GM10266 (cell line): ENCODE data around the gene XBP1.

Source experiments
- DNase-seq: peaks from one replicate; pipeline ENCODE4 v3.0.0; 2012; ENCODE audit errors: extremely low spot score
- TF ChIP-seq, protein P1 (sequence below): IDR thresholded peaks from 2 replicates; pipeline ENCODE4 v1.5.1; 2012; ENCODE audit warnings: mild to moderate bottlenecking, low read depth; ENCODE audit not compliant: control insufficient read depth, insufficient read depth; ENCODE audit errors: missing control alignments

Gene XBP1

DNA sequence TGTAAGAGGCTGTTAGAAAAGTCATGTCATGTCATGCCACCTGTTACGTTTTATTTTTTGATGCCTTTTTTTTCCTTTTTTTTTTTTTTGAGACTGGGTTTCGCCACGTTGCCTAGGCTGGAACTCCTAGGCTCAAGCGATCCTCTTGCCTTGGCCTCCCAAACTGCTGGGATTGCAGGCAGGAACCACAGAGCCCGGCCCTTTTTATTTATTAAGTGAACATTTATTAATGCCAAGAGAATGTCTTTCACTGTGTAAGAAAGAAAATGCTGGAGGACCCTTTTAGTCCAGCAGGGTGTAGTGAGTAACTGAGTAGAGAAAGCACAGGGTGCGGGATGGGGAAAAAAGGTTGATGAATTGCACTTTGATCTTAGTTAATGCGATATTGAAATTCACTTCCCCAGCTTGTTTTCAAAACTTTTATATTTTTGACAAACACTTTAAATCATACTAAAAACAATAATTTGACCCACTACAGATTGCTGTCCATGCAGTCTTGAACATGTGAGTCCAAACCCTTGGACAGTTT, 2.3 kb upstream of the XBP1 start:
- TF ChIP-seq, protein P1, sequence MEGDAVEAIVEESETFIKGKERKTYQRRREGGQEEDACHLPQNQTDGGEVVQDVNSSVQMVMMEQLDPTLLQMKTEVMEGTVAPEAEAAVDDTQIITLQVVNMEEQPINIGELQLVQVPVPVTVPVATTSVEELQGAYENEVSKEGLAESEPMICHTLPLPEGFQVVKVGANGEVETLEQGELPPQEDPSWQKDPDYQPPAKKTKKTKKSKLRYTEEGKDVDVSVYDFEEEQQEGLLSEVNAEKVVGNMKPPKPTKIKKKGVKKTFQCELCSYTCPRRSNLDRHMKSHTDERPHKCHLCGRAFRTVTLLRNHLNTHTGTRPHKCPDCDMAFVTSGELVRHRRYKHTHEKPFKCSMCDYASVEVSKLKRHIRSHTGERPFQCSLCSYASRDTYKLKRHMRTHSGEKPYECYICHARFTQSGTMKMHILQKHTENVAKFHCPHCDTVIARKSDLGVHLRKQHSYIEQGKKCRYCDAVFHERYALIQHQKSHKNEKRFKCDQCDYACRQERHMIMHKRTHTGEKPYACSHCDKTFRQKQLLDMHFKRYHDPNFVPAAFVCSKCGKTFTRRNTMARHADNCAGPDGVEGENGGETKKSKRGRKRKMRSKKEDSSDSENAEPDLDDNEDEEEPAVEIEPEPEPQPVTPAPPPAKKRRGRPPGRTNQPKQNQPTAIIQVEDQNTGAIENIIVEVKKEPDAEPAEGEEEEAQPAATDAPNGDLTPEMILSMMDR: no peak
- no peak for DNase-seq

DNA sequence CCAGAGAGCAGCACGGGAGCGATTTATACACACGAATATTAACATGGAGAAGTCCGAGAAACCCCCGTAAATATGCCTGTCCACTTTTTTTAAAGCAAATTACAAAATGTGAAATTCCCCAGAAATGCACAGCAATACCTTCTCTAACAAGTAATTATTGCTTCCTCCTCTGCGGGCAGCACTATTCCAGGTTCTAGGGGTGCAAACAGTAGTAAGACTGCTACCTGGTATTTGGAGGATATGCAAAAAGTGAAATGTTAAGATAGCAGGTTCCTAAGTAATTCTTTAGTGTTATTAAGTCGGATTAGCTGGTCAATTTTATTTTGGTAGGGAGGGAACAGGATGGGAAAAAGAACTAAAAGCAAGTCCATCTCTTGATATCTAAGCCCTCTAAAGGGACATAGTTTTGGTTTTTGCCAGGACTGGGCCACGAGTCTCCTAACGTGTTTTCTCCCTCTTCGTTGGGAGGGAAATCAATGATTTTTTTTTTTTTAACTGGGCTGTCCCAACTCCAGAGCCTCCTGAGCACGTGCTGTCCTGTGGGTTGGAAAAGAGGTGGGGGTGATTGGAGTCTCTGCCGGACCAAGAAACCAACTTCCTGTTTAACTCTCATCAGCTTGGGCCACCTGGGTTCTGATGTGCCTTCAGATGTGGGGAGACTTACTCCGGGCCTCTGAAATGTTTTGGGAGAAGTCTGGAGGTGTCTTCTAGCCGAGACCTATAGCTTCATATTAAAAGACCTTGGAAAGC, 1.7 kb upstream of the XBP1 start:
- no peak for DNase-seq

DNA sequence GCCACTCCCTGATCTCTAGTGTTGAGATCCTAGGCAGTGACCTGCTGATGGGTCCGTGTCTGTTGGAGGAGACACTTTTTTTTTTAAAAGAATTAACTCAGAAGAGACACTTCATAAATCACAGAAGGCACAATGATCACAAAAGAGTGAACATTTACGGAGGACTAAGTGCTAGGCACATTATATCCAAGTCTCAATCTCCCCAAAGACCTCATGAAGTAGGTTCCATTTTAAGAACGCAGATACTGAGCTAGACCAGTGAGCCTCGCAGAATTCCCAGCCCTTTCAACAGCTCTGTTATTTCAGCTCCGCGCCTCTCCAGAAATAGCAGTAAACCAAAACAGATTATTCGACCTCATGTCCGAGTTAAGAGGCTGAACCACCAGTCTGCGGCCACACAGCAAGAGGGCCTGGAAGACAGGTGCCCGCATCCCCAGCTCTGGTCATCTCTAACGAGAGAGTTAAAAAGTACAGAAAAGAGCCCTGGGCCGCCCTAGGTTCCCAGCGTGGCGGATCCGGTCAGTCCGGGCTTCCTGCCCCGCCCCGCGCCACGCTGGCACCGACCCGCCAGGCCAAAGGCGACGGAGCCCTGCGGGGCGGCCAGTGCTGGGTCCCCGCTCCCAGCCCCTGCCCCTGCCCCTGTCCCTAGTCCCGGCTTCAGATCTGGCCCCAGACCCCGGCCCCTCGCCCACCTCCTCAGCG, 612 bp downstream of the XBP1 start:
- DNase-seq: peak; percentile 56
- TF ChIP-seq, protein P1: no peak

More for the DNA sequence above, 1.7 kb upstream of the XBP1 start:
- TF ChIP-seq, protein P1: no peak

DNA sequence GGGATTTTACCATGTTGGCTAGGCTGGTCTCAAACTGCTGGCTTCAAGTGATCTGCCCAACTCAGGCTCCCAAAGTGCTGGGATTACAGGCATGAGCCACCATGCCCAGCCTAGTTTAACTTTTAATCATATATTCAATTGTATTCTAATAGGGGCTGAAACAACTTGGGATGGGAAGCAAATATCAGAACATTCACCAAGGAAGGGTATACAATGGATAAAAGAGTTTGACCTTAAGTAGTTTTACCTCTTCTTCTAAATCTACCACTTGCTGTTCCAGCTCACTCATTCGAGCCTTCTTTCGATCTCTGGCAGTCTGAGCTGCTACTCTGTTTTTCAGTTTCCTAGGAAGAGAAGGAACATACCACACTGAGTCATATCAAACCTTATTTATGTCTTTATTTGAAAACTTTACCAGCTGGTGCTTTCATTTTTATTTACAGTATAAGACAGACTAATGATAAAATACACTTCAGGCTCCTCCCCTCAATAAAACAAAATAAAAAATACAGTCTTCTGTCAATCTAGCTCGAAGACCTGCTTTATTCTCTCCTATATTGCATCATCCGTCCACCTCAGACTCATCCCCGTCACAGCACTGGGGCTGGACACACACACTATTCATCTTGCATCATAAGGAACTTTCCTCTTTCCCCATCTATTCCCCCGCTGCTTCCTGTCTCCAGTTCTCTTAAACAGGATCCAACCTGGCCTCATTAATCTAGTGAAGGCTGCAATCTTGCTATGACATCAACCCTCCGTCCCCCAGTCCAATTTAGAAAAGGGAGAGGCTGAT, 1.4 kb downstream of the XBP1 start:
- peak; percentile 58 for DNase-seq
- TF ChIP-seq, protein P1: no peak

DNA sequence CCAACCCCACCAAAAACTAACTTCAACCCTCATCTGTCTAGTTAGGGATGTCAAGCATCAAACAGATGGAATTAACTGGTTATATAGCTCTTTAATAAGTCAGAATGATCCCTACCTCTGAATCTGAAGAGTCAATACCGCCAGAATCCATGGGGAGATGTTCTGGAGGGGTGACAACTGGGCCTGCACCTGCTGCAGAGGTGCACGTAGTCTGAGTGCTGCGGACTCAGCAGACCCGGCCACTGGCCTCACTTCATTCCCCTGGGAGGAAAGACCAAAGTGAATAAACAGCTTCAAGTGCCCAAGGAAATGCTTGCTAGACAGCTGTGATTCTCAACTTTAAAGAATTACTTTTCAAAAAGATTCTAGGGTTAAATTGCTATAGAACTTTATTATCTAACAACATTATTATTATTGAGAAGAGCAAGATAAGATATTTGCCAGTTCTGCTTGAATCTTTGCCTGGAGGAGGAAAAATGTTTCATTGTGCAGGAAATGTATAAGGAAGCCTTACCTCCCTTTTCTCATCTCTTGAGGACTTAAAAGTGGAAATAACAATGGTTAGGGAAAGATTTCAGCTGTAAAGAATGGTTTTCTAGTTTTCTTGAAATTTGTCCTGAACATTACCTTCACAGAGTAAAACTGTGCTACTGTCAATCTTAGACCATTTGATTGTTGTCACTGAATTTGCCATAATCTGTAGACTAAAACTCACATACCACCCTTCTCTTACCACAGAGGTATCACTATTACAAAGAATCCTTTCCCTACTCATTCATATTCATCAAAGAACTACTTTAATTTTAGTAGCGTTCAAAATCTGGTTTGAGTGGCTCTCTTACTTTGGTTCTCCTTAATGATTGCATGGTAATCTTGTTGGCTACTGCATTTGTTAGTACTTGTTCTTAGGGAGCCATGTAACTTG, 4.2 kb downstream of the XBP1 start:
- TF ChIP-seq, protein P1: no peak
- no peak for DNase-seq

DNA sequence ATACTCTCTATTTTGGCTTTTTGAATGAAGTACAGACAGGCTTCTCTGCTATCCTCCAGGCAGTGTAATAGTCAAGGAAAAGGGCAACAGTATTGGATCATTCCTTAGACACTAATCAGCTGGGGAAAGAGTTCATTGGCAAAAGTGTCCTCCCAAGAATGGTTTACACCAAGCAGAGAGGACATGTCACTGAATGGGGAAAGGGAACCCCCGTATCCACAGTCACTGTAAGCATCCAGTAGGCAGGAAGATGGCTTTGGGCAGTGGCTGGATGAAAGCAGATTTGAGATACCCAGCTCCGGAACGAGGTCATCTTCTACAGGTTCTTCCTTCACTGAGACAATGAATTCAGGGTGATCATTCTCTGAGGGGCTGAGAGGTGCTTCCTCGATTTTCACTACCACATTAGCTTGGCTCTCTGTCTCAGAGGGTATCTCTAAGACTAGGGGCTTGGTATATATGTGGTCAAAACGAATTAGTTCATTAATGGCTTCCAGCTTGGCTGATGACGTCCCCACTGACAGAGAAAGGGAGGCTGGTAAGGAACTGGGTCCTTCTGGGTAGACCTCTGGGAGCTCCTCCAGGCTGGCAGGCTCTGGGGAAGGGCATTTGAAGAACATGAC, 5.2 kb downstream of the XBP1 start:
- DNase-seq: no peak
- TF ChIP-seq, protein P1: no peak
